ENCODE measurements around the gene USF2.

The USF2 gene

GRCh38 chr19:35223862-35224505 lies 44.8 kb upstream of the USF2 start:
- ChIA-PET CTCF (interaction anchor here (1.1 to 1.5 kb wide), 2 partner anchors 12 to 14 kb away, joined by 3 to 4 read pairs; no protein-coding TSS in a partner anchor), POLR2A (no interaction called here)
- DNase-seq (ENCODE audit: extremely low spot score) = peak; percentile 10
- TF ChIP-seq, protein P1, sequence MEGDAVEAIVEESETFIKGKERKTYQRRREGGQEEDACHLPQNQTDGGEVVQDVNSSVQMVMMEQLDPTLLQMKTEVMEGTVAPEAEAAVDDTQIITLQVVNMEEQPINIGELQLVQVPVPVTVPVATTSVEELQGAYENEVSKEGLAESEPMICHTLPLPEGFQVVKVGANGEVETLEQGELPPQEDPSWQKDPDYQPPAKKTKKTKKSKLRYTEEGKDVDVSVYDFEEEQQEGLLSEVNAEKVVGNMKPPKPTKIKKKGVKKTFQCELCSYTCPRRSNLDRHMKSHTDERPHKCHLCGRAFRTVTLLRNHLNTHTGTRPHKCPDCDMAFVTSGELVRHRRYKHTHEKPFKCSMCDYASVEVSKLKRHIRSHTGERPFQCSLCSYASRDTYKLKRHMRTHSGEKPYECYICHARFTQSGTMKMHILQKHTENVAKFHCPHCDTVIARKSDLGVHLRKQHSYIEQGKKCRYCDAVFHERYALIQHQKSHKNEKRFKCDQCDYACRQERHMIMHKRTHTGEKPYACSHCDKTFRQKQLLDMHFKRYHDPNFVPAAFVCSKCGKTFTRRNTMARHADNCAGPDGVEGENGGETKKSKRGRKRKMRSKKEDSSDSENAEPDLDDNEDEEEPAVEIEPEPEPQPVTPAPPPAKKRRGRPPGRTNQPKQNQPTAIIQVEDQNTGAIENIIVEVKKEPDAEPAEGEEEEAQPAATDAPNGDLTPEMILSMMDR (IDR thresholded peaks at IDR 0.05; ENCODE audit: control extremely low read depth, extremely low read depth, low read depth, missing control alignments) = no peak

- CTCF ChIA-PET = interaction anchor here (1.1 to 2.0 kb wide), 5 partner anchors 11 to 252 kb away, joined by 3 to 4 read pairs (median 4); no protein-coding TSS in a partner anchor
- peak; percentile 16 for DNase-seq (ENCODE audit: extremely low spot score)
- TF ChIP-seq, protein P1 (IDR thresholded peaks at IDR 0.05; ENCODE audit: control extremely low read depth, extremely low read depth, low read depth, missing control alignments) = no peak
- POLR2A ChIA-PET = no interaction called here
Measured at GRCh38 chr19:35224681-35225571, 43.8 kb upstream of the USF2 start.

- TF ChIP-seq, protein P1 (IDR thresholded peaks at IDR 0.05; ENCODE audit: control extremely low read depth, extremely low read depth, low read depth, missing control alignments) = no peak
- ChIA-PET CTCF (interaction anchor here (1.3 to 2.0 kb wide), 4 partner anchors 10 to 253 kb away, joined by 3 to 4 read pairs (median 4); no protein-coding TSS in a partner anchor), POLR2A (no interaction called here)
- peak; percentile 3 for DNase-seq (ENCODE audit: extremely low spot score)
Measured at GRCh38 chr19:35225951-35226350, 42.8 kb upstream of the USF2 start.

- DNase-seq (ENCODE audit: extremely low spot score) = no peak
- ChIA-PET POLR2A (no interaction called here), CTCF (interaction anchor here (1.4 kb wide), 1 partner anchor 9 kb away, joined by 4 read pairs; no protein-coding TSS in a partner anchor)
- TF ChIP-seq, protein P1 (IDR thresholded peaks at IDR 0.05; ENCODE audit: control extremely low read depth, extremely low read depth, low read depth, missing control alignments) = no peak
Measured at GRCh38 chr19:35226748-35227147, 42.0 kb upstream of the USF2 start.

DNA sequence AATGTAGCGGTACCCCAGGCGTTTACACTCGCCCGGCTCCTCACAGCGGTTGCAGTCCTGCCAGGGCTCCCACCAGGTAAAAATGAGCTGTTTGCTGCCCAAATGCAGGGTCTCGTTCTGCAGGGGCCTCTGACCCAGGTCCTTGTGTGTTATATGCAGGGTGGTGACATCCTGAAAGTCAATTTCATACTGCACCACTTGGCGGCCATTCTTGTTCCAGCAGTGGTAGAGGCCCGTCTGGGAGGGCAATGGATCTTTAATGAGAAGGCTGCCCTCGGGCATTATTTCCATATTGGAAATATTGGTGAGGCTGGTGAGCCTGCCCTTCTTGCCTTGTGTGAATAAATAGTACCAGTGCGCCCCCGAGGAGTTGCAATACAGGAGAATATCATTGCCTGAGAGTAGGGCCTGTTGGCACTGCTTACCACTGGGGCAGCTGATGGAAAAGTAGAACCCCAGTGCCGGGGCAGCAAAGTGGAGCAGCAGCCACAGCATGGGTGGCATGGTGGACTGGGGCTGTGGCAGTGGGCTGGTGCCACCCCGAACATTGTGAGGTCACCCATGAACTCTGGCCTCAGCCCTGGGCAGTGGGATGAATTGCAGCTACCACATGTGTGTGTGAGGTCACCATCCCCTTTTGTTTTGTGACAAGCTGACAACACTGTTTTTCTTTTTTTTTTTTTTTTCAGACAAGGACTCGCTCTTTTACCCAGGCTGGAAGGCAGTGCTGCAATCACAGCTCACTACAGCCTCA lies 40.4 kb upstream of the USF2 start, which contains the start of gene FAM187B:
TSS of gene FAM187B (minus strand) at position 563 of the 754 bp plus-strand sequence. CDS start at position 504, 59 bp downstream.
- ChIA-PET POLR2A (no interaction called here), CTCF (interaction anchor here (1.5 kb wide), 1 partner anchor 13 kb away, joined by 3 read pairs; no protein-coding TSS in a partner anchor)
- DNase-seq (ENCODE audit: extremely low spot score) = peak; percentile 6
- TF ChIP-seq, protein P1 (IDR thresholded peaks at IDR 0.05; ENCODE audit: control extremely low read depth, extremely low read depth, low read depth, missing control alignments) = no peak

DNA sequence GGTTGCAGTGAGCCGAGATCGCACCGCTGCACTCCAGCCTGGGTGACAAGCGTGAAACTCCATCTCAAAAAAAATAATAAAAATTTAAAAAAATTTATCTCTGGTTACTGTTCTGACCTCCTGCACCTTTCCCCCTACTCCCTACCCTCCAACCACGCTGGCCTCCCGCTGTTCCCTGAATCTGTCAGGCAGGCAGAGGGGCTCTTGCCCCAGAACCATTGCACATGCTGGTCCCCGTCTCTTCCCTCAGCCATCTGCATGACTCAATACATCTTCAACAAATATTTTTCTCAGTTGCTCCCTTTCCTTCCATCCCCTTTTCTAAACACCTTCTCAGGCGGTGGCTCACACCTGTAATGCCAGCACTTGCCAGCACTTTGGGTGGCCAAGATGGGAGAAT lies 39.2 kb upstream of the USF2 start:
- TF ChIP-seq, protein P1 (IDR thresholded peaks at IDR 0.05; ENCODE audit: control extremely low read depth, extremely low read depth, low read depth, missing control alignments) = no peak
- ChIA-PET CTCF (no interaction called here), POLR2A (no interaction called here)
- no peak for DNase-seq (ENCODE audit: extremely low spot score)
